GM21529 (cell line): Measurements from ENCODE around the gene CNGB1.
"Not testable (repeated sequence)": the region's sequence is repeated elsewhere in the genome, so short reads cannot be mapped to it uniquely, and the experiment has no call there.

ENCODE experiments used
- ATAC-seq: cut with Tn5 transposase; IDR thresholded peaks from one replicate; pipeline ENCODE4 v1.9.1; 2021; ENCODE audit not compliant: unreplicated experiment

The CNGB1 gene

GRCh38 chr16:57938484-57938883 is 32.4 kb downstream of the CNGB1 start:
- no peak for ATAC-seq

GRCh38 chr16:57937861-57938260 is 33.1 kb downstream of the CNGB1 start:
- no peak for ATAC-seq

- ATAC-seq: no peak
These were observed 35.0 kb downstream of the CNGB1 start for GRCh38 chr16:57935904-57936303.

GRCh38 chr16:57930533-57930932 is 40.4 kb downstream of the CNGB1 start:
- no peak for ATAC-seq

- no peak for ATAC-seq
These were observed 41.7 kb downstream of the CNGB1 start for GRCh38 chr16:57929250-57929649.

- no peak for ATAC-seq
These were observed 44.9 kb downstream of the CNGB1 start for GRCh38 chr16:57926041-57926440.

- ATAC-seq: no peak
These were observed 45.6 kb downstream of the CNGB1 start for GRCh38 chr16:57925310-57925709.

- ATAC-seq: no peak
These were observed 46.4 kb downstream of the CNGB1 start for GRCh38 chr16:57924514-57924913.

GRCh38 chr16:57923841-57924240 is 47.1 kb downstream of the CNGB1 start:
- no peak for ATAC-seq

GRCh38 chr16:57923418-57923817 is 47.5 kb downstream of the CNGB1 start:
- no peak for ATAC-seq

- ATAC-seq: no peak
These were observed 50.1 kb downstream of the CNGB1 start for GRCh38 chr16:57920880-57921229.

GRCh38 chr16:57920215-57920879 is 50.6 kb downstream of the CNGB1 start:
- no peak for ATAC-seq

GRCh38 chr16:57918994-57919393 is 51.9 kb downstream of the CNGB1 start:
- ATAC-seq: no peak

- no peak for ATAC-seq
These were observed 52.5 kb downstream of the CNGB1 start for GRCh38 chr16:57918444-57918843.

GRCh38 chr16:57917929-57918328 is 53.0 kb downstream of the CNGB1 start:
- not testable (repeated sequence) for ATAC-seq

GRCh38 chr16:57917489-57917888 is 53.4 kb downstream of the CNGB1 start:
- not testable (repeated sequence) for ATAC-seq

- no peak for ATAC-seq
These were observed 54.0 kb downstream of the CNGB1 start for GRCh38 chr16:57916735-57917438.

GRCh38 chr16:57915811-57916488 is 55.0 kb downstream of the CNGB1 start:
- no peak for ATAC-seq

GRCh38 chr16:57915267-57915666 is 55.7 kb downstream of the CNGB1 start:
- no peak for ATAC-seq

- no peak for ATAC-seq
These were observed 56.4 kb downstream of the CNGB1 start for GRCh38 chr16:57914244-57915173.
